H9 (cell line): Measurements from ENCODE around the gene VSX1. TPM values are rescaled to one million over a fixed set of nuclear protein-coding genes. Genes with fewer than 3 reads are reported as not detected.

Experiments
- DNase-seq: peaks from one replicate; pipeline ENCODE4 v3.0.0-alpha.2; 2017
- H2AFZ ChIP-seq: one replicate; pipeline ENCODE4 v1.6.1; 2013; ENCODE audit warnings: mild to moderate bottlenecking, low read length, control low read depth, moderate library complexity
- H2AK5ac ChIP-seq: 2 replicates; pipeline ENCODE4 v1.6.1; 2013; ENCODE audit warnings: low read length, control low read depth, mixed read lengths; ENCODE audit not compliant: insufficient read length
- H2BK120ac ChIP-seq: one replicate; pipeline ENCODE4 v1.6.1; 2013; ENCODE audit warnings: low read depth, mild to moderate bottlenecking, low read length, control low read depth, inconsistent platforms; ENCODE audit not compliant: poor library complexity, severe bottlenecking
- H2BK12ac ChIP-seq: 2 replicates; pipeline ENCODE4 v1.6.1; 2013; ENCODE audit warnings: low read length, control low read depth, mixed read lengths, low read depth; ENCODE audit not compliant: insufficient read length
- H2BK15ac ChIP-seq: 2 replicates; pipeline ENCODE4 v1.6.1; 2013; ENCODE audit warnings: low read depth, low read length, control low read depth
- H2BK20ac ChIP-seq: one replicate; pipeline ENCODE4 v1.6.1; 2013; ENCODE audit warnings: low read depth, mild to moderate bottlenecking, low read length, control low read depth, inconsistent platforms; ENCODE audit not compliant: poor library complexity, severe bottlenecking
- H2BK5ac ChIP-seq: 2 replicates; pipeline ENCODE4 v1.6.1; 2013; ENCODE audit warnings: low read length, control low read depth, mixed read lengths; ENCODE audit not compliant: insufficient read length
- H3K14ac ChIP-seq: 2 replicates; pipeline ENCODE4 v1.6.1; 2013; ENCODE audit warnings: low read length, control low read depth; ENCODE audit not compliant: insufficient read depth
- H3K18ac ChIP-seq: 2 replicates; pipeline ENCODE4 v1.6.1; 2013; ENCODE audit warnings: low read depth, mild to moderate bottlenecking, mixed read lengths, low read length, control low read depth; ENCODE audit not compliant: insufficient read length
- H3K23ac ChIP-seq: 2 replicates; pipeline ENCODE4 v1.6.1; 2013; ENCODE audit warnings: low read length, control low read depth, mixed read lengths, low read depth; ENCODE audit not compliant: insufficient read length
- H3K23me2 ChIP-seq: 2 replicates; pipeline ENCODE4 v1.6.1; 2013; ENCODE audit warnings: low read depth, mild to moderate bottlenecking, mixed read lengths, low read length, control low read depth; ENCODE audit not compliant: insufficient read length, poor library complexity, severe bottlenecking
- H3K27ac ChIP-seq: 2 replicates; pipeline ENCODE4 v1.5.1; 2013; ENCODE audit warnings: low read length, control low read depth, mixed read lengths, low read depth; ENCODE audit not compliant: insufficient read length
- H3K27me3 ChIP-seq: 2 replicates; pipeline ENCODE4 v1.6.1; 2013; ENCODE audit warnings: low read length, control low read depth, inconsistent platforms; ENCODE audit not compliant: insufficient read depth
- H3K4ac ChIP-seq: 2 replicates; pipeline ENCODE4 v1.6.1; 2013; ENCODE audit warnings: low read depth, mild to moderate bottlenecking, control low read depth, inconsistent platforms, low read length, moderate library complexity
- H3K4me1 ChIP-seq: 2 replicates; pipeline ENCODE4 v1.6.1; 2013; ENCODE audit warnings: low read length, control low read depth, inconsistent platforms; ENCODE audit not compliant: insufficient read depth
- H3K4me2 ChIP-seq: 2 replicates; pipeline ENCODE4 v1.6.1; 2013; ENCODE audit warnings: low read length, control low read depth, mixed read lengths; ENCODE audit not compliant: insufficient read length, insufficient read depth
- H3K56ac ChIP-seq: 2 replicates; pipeline ENCODE4 v1.6.1; 2013; ENCODE audit warnings: low read depth, mild to moderate bottlenecking, mixed read lengths, low read length, control low read depth; ENCODE audit not compliant: insufficient read length
- H3K79me1 ChIP-seq: 2 replicates; pipeline ENCODE4 v1.6.1; 2013; ENCODE audit warnings: low read depth, mild to moderate bottlenecking, moderate library complexity, low read length, control low read depth, inconsistent platforms; ENCODE audit not compliant: insufficient read depth, poor library complexity, severe bottlenecking
- H3K79me2 ChIP-seq: 2 replicates; pipeline ENCODE4 v1.6.1; 2013; ENCODE audit warnings: low read length, control low read depth, inconsistent platforms; ENCODE audit not compliant: insufficient read depth
- H3K9ac ChIP-seq: 2 replicates; pipeline ENCODE4 v1.6.1; 2013; ENCODE audit warnings: low read length, control low read depth, mixed read lengths; ENCODE audit not compliant: insufficient read length; ENCODE audit errors: extremely low read depth
- H3K9me3 ChIP-seq: one replicate; pipeline ENCODE4 v1.6.1; 2013; ENCODE audit warnings: low read depth, low read length, inconsistent platforms; ENCODE audit not compliant: control insufficient read depth
- H3T11ph ChIP-seq: one replicate; pipeline ENCODE4 v1.6.1; 2013; ENCODE audit warnings: mild to moderate bottlenecking, low read length, control low read depth, inconsistent platforms
- H4K20me1 ChIP-seq: one replicate; pipeline ENCODE4 v1.6.1; 2013; ENCODE audit not compliant: control insufficient read depth, insufficient read length, insufficient read depth
- H4K5ac ChIP-seq: 2 replicates; pipeline ENCODE4 v1.6.1; 2013; ENCODE audit warnings: low read depth, mild to moderate bottlenecking, mixed read lengths, low read length, control low read depth; ENCODE audit not compliant: insufficient read length
- H4K8ac ChIP-seq: replicated peaks from 2 replicates; pipeline ENCODE4 v1.6.1; 2013; ENCODE audit warnings: low read length, control low read depth, mixed read lengths, low read depth; ENCODE audit not compliant: insufficient read length
- H4K91ac ChIP-seq: 2 replicates; pipeline ENCODE4 v1.6.1; 2013; ENCODE audit warnings: low read depth, mild to moderate bottlenecking, moderate library complexity, mixed read lengths, low read length, control low read depth; ENCODE audit not compliant: insufficient read length
- H3K27ac Mint-ChIP-seq, 3 experiments: 2 replicates in 2 of 3; 3 replicates in 1 of 3; pipeline ENCODE4 v1.8.0; 2020 to 2021; ENCODE audit warnings: mixed read lengths in 3 of 3, mild to moderate bottlenecking in 1 of 3, moderate library complexity in 1 of 3
- H3K27me3 Mint-ChIP-seq: 2 replicates; pipeline ENCODE4 v1.8.0; 2021; ENCODE audit warnings: low read depth, mild to moderate bottlenecking, moderate library complexity, mixed read lengths
- H3K36me3 Mint-ChIP-seq, 3 experiments: 2 replicates in 2 of 3; 3 replicates in 1 of 3; pipeline ENCODE4 v1.8.0; 2020 to 2021; ENCODE audit warnings: low read depth in 3 of 3, mixed read lengths in 3 of 3; ENCODE audit not compliant: insufficient read depth in 1 of 3
- H3K4me1 Mint-ChIP-seq, 2 experiments: 2 replicates each; pipeline ENCODE4 v1.8.0; 2020; ENCODE audit warnings: mixed read lengths in 2 of 2
- H3K4me3 Mint-ChIP-seq, 2 experiments: 2 replicates in 1 of 2; 3 replicates in 1 of 2; pipeline ENCODE4 v1.8.0; 2020 to 2021; ENCODE audit warnings: mild to moderate bottlenecking in 2 of 2, mixed read lengths in 2 of 2, moderate library complexity in 1 of 2
- H3K9me3 Mint-ChIP-seq, 2 experiments: 2 replicates in 1 of 2; 3 replicates in 1 of 2; pipeline ENCODE4 v1.8.0; 2020; ENCODE audit warnings: mild to moderate bottlenecking in 2 of 2, mixed read lengths in 2 of 2, moderate library complexity in 1 of 2
- CTCF ChIP-seq: fragments of 200-600 bp; sonication (generic); conservative IDR thresholded peaks from 3 replicates; pipeline ENCODE4 v1.8.0; 2021; ENCODE audit warnings: antibody characterized with exemption, mild to moderate bottlenecking
- WGBS: extraction: QIAGEN DNeasy Blood & Tissue Kit; methylation state at CpG from one replicate; pipeline ENCODE4 v1.1.7; 2013; ENCODE audit warnings: missing lambda C conversion rate, low lambda C conversion rate, mixed read lengths; ENCODE audit not compliant: insufficient read length; ENCODE audit errors: extremely low coverage; 5-methylcytosine and 5-hydroxymethylcytosine counted together
- total RNA-seq: library from RNA; stranded (reverse); gene quantifications from 2 replicates; pipeline ENCODE4 v1.2.1, GENCODE V29; 2021

VSX1 gene
- total RNA-seq, 1 experiment from 2014 or later: not detected

- no peaks in the 10 kb centered on the region for H3K23me2 ChIP-seq
- H3K4me1 ChIP-seq: no peaks in the 10 kb centered on the region
- no peak overlapping the region for H2AFZ ChIP-seq
- no peak overlapping the region for H3K14ac ChIP-seq
- no peak overlapping the region for H3K4me2 ChIP-seq
- Mint-ChIP-seq H3K27ac (no peak overlapping the region), H3K4me3 (no peak overlapping the region), H3K27me3 (peaks cover 45% of the 10 kb centered on the region), H3K36me3 (no peaks in the 10 kb centered on the region; a peak in 2 of 7 replicates), H3K4me1 (no peaks in the 10 kb centered on the region), H3K9me3 (peaks cover 4 to 6% of the 10 kb centered on the region in 2 experiments; a peak in 3 of 5 replicates)
- DNase-seq: no peak
- H3K23ac ChIP-seq: no peak overlapping the region
- no peak overlapping the region for H2BK120ac ChIP-seq
- no peak overlapping the region for H2BK5ac ChIP-seq
- H3K56ac ChIP-seq: no peak overlapping the region
- no peak overlapping the region for H3K18ac ChIP-seq
- WGBS: no CpG with 5 or more reads among the region's 3 CpGs
- no peaks in the 10 kb centered on the region for H3K9me3 ChIP-seq
- no peak overlapping the region for H2AK5ac ChIP-seq
- no peaks in the 10 kb centered on the region for H3K27me3 ChIP-seq
- no peak overlapping the region for H2BK12ac ChIP-seq
- H3T11ph ChIP-seq: no peak overlapping the region
- no peak overlapping the region for H4K91ac ChIP-seq
- H3K79me2 ChIP-seq: no peaks in the 10 kb centered on the region
- no peak overlapping the region; the same call in 1 of the 2 replicates for H3K4ac ChIP-seq
- H2BK15ac ChIP-seq: no peak overlapping the region
- H4K5ac ChIP-seq: no peak overlapping the region
- H3K9ac ChIP-seq: no peak overlapping the region
- no peak overlapping the region for H2BK20ac ChIP-seq
- H3K79me1 ChIP-seq: no peaks in the 10 kb centered on the region
- H4K20me1 ChIP-seq: no peaks in the 10 kb centered on the region
- TF ChIP-seq CTCF: no peak
- H3K27ac ChIP-seq: no peak overlapping the region
- no peak overlapping the region for H4K8ac ChIP-seq
Measured at GRCh38 chr20:25103526-25103925, 21.6 kb upstream of the VSX1 start.
